Ishikawa (cell line): ENCODE measurements around the gene RALY.

Experiments used
- CEBPB ChIP-seq: IDR thresholded peaks from 2 replicates; pipeline ENCODE4 v1.6.1; 2012
- CREB1 ChIP-seq: IDR thresholded peaks from 2 replicates; pipeline ENCODE4 v1.6.1; 2012; ENCODE audit warnings: low read depth
- TAF1 ChIP-seq: IDR thresholded peaks from 2 replicates; pipeline ENCODE4 v1.6.1; 2012; ENCODE audit warnings: low read depth, mild to moderate bottlenecking
- YY1 ChIP-seq: IDR thresholded peaks from 2 replicates; pipeline ENCODE4 v1.6.1; 2012; ENCODE audit warnings: low read depth
- TF ChIP-seq, protein P1 (sequence below): IDR thresholded peaks from 2 replicates; pipeline ENCODE4 v1.6.1; 2012; ENCODE audit warnings: low read depth, mild to moderate bottlenecking

DNA sequence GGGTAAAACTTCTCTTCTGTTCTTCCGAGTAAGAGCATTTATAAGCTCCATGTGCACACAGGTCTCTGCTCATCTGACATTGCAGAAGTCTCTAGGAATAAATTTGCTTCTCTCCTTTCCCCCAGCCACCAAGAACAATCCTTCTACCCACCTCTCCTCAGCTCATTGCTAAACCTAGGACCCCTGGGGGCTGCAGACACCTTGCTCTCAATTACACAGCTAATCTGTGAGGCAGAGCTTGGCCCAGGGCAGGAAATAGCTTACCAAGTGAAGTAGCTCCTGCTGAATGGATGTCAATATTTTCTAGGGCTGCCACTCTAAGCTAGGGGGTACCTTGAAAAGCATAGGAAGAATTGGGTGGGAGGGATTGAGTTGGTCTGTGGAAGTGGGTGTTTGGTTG lies 74.3 kb downstream of the RALY start:
- no peak for TF ChIP-seq CREB1
- TF ChIP-seq CEBPB: no peak
- no peak for TF ChIP-seq TAF1
- TF ChIP-seq YY1: no peak
- TF ChIP-seq, protein P1, sequence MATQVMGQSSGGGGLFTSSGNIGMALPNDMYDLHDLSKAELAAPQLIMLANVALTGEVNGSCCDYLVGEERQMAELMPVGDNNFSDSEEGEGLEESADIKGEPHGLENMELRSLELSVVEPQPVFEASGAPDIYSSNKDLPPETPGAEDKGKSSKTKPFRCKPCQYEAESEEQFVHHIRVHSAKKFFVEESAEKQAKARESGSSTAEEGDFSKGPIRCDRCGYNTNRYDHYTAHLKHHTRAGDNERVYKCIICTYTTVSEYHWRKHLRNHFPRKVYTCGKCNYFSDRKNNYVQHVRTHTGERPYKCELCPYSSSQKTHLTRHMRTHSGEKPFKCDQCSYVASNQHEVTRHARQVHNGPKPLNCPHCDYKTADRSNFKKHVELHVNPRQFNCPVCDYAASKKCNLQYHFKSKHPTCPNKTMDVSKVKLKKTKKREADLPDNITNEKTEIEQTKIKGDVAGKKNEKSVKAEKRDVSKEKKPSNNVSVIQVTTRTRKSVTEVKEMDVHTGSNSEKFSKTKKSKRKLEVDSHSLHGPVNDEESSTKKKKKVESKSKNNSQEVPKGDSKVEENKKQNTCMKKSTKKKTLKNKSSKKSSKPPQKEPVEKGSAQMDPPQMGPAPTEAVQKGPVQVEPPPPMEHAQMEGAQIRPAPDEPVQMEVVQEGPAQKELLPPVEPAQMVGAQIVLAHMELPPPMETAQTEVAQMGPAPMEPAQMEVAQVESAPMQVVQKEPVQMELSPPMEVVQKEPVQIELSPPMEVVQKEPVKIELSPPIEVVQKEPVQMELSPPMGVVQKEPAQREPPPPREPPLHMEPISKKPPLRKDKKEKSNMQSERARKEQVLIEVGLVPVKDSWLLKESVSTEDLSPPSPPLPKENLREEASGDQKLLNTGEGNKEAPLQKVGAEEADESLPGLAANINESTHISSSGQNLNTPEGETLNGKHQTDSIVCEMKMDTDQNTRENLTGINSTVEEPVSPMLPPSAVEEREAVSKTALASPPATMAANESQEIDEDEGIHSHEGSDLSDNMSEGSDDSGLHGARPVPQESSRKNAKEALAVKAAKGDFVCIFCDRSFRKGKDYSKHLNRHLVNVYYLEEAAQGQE: no peak
